ENCODE measurements around the gene FGD5.

FGD5 gene

DNA sequence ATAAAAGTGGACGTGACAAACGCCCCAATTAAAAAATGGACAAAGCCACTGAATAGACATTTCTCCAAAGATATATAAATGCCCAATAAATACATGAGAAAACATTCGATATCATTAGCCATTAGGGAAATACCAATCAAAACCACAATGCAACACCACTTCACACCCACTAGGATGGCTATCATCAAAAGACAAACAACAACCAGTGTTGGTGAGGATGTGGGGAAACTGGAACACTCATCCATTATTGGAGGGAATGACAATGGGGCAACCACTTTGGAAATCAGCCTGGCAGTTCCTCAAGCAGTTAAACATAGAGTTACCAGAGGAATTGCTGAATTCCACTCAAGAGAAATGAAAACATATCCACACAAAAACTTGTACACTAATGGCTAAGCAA lies 32.4 kb upstream of the FGD5 start:
- in situ Hi-C loops (cut with HindIII; ENCODE audit: low sequenced_read_pairs): loop anchor here (5.0 to 10.0 kb wide), 2 partner anchors 51 to 138 kb away; no protein-coding TSS in a partner anchor

DNA sequence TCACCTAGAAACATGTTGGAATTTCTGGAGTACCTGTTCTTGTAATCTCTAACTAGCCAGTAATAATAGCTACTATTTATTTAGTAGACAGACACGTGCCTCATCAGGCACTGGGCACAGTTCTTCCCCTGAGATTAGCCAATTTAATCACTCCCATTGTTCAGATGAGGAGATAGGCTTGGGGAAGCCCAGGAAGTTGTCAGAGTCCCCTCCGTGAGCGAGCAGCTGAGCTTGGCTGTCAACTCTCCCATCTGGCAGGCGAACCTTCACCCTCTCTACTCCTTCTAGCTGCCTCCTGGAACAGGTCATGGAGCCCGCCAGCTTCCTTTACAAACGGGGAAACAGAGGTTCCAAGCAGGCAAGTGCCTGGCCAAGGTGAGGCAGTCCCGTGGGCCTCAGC lies 31.1 kb upstream of the FGD5 start:
- in situ Hi-C loops (cut with HindIII; ENCODE audit: low sequenced_read_pairs): loop anchor here (5.0 to 10.0 kb wide), 2 partner anchors 50 to 137 kb away; no protein-coding TSS in a partner anchor

GRCh38 chr3:14788644-14789043 lies 30.1 kb upstream of the FGD5 start:
- in situ Hi-C loops (cut with HindIII; ENCODE audit: low sequenced_read_pairs): loop anchor here (5.0 to 10.0 kb wide), 2 partner anchors 49 to 136 kb away; no protein-coding TSS in a partner anchor

GRCh38 chr3:14789221-14789620 lies 29.5 kb upstream of the FGD5 start:
- in situ Hi-C loops (cut with HindIII; ENCODE audit: low sequenced_read_pairs): loop anchor here (5.0 to 10.0 kb wide), 2 partner anchors 48 to 136 kb away; no protein-coding TSS in a partner anchor

DNA sequence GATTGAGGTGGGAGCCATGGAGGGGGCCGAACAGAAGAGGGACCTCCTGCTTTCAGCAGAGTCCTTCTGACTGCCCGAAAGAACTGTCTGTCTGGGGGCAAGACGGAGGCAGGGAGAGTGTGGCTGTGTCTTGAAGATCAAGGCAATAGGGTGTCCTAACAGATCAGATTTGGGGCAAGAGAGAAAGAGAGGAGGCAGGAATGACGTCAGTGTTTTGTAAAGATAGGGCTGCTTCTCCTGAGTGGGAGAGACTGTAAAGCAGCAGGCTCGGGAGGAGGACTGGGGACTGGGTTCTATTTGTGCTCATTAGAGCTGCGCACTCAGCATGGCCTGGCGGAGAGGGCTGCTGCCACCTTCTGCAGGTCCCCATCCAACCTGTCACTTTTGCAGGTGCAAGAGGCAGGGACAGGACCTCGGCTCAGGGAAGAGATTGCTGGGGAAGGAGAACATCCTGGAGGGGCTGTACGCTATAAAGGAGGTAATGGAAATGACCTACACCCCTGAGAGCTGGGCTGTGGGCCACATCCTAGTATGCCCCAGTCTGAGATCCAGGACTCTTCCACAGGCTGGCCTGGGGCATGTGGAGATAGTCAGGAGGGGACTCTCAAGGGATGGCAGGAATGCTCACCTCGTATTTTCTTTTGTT lies 29.0 kb upstream of the FGD5 start:
- in situ Hi-C loops (cut with HindIII; ENCODE audit: low sequenced_read_pairs): loop anchor here (5.0 to 10.0 kb wide), 2 partner anchors 48 to 135 kb away; no protein-coding TSS in a partner anchor

- in situ Hi-C loops (cut with HindIII; ENCODE audit: low sequenced_read_pairs): no loop called here
Observed at GRCh38 chr3:14791343-14791945, 27.3 kb upstream of the FGD5 start.

DNA sequence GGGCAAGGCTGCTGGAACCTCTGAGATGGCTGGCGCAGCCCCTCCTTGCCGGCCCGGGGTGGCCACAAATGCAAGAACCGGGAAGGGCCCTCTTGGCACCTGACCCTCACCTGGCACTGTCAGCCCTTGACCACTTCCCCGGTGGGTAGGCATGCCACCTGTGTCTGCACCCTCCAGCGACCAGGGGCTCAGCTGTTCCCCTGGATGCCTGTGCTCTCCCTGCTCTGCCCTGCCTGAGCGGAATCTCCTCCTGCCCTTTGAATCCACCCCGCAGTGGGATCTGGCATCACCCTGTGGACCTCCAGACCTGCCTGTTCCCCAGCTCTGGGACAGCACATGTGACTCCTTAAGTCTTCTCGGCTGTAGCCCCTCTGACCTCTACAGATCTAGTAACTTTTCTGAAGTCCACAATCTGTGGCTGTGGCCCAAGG lies 26.1 kb upstream of the FGD5 start:
- in situ Hi-C loops (cut with HindIII; ENCODE audit: low sequenced_read_pairs): no loop called here

- in situ Hi-C loops (cut with HindIII; ENCODE audit: low sequenced_read_pairs): no loop called here
Observed at GRCh38 chr3:14793126-14793857, 25.5 kb upstream of the FGD5 start.

DNA sequence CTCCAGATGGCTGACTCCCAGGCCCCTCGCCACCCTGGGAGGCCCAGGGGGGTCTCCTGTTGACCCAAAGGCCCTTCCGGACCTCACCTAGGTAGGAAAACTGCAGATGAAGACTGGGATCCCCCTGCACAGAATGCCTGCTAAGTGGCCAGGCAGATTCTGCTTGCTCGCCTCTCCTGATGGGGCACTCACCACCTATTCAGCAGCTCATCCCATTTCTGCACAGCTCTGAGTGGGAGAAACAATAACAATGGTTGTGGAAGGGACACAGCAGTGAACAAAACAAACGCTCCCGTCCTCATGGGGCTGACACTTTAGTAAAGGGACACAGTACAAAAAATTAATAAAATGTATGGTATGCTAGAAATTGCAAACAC lies 24.9 kb upstream of the FGD5 start:
- in situ Hi-C loops (cut with HindIII; ENCODE audit: low sequenced_read_pairs): no loop called here

DNA sequence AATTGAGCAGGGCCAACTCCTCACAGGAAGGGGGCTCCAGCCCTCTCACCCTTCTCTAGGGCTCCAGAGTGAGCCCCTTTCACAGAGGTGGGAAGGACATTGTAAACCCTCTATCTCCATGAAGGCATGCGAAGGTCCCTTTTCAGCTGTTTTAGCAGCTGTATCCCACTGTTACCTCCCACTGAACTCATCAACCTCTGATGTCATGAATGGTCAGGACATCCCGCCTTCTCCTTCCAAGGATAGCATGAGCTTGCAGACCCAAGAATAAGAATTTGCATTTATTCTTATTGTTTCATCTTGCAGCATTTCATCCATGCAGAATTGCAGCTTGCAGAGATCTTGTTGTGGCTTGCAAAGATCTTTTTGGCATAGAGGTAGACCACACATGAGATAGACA lies 24.3 kb upstream of the FGD5 start:
- in situ Hi-C loops (cut with HindIII; ENCODE audit: low sequenced_read_pairs): no loop called here

DNA sequence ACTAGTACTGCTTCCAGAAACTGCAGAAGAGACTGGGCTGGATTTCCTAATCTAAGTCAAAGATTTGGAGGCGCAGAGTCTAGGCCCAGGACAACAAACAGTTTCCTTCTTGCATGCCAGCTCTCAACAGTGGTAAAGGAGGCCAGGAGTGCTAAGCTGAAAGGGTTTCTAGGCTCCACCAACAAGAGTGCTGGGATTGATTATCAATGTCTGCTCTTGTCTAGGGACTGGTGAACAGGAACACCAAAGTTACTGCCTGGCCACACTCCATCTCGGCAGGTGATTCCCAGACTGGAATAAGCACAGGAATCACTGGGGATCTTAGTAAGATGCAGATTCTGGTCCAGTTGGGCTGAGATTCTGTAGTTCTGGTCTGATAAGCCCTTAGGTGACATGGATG lies 22.8 kb upstream of the FGD5 start:
- in situ Hi-C loops (cut with HindIII; ENCODE audit: low sequenced_read_pairs): no loop called here

- in situ Hi-C loops (cut with HindIII; ENCODE audit: low sequenced_read_pairs): no loop called here
Observed at GRCh38 chr3:14796403-14797077, 22.2 kb upstream of the FGD5 start.

DNA sequence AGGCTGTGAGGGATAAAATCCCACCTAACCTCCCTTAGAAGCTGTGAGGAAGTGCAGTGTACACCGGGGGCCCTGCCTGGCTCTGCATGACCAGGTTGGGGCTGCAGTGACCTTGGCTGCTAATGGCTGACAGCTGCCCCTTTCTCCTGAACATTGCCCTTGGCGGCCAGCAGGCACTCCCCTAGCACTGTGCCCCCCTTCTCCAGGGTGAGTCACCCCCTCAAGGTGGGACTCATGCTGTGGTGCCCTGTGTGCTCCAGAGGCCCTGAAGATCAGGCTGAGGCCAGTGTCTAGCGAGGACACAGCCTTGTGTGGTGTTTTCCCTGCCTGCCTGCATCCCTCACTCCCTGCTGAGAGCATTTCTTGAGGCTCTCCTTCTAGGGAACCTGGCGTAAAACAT lies 21.0 kb upstream of the FGD5 start:
- in situ Hi-C loops (cut with HindIII; ENCODE audit: low sequenced_read_pairs): no loop called here

DNA sequence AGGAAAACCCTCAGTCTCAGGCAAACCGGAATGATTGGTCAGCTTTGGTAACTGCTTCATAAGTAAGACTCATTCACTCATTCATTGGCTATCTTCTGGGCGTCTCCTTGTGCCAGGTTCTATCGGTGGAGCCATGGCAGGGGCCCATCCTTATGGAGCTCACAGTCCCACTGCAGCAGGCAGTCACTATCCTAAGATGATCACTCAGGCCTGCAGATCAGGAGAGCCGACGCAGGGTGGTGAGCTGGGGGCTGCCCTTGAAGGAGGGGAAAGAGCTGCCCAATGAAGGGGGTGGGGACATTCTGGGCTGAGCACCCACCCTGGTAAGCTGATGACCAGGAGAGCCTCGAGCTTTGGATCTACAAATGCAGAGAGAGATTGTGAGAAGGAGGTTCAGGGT lies 20.5 kb upstream of the FGD5 start:
- in situ Hi-C loops (cut with HindIII; ENCODE audit: low sequenced_read_pairs): no loop called here

- in situ Hi-C loops (cut with HindIII; ENCODE audit: low sequenced_read_pairs): no loop called here
Observed at GRCh38 chr3:14799146-14799545, 19.6 kb upstream of the FGD5 start.

- in situ Hi-C loops (cut with HindIII; ENCODE audit: low sequenced_read_pairs): no loop called here
Observed at GRCh38 chr3:14801031-14801430, 17.7 kb upstream of the FGD5 start.

GRCh38 chr3:14801668-14802380 lies 16.9 kb upstream of the FGD5 start:
- in situ Hi-C loops (cut with HindIII; ENCODE audit: low sequenced_read_pairs): no loop called here

- in situ Hi-C loops (cut with HindIII; ENCODE audit: low sequenced_read_pairs): no loop called here
Observed at GRCh38 chr3:14802381-14802731, 16.4 kb upstream of the FGD5 start.

DNA sequence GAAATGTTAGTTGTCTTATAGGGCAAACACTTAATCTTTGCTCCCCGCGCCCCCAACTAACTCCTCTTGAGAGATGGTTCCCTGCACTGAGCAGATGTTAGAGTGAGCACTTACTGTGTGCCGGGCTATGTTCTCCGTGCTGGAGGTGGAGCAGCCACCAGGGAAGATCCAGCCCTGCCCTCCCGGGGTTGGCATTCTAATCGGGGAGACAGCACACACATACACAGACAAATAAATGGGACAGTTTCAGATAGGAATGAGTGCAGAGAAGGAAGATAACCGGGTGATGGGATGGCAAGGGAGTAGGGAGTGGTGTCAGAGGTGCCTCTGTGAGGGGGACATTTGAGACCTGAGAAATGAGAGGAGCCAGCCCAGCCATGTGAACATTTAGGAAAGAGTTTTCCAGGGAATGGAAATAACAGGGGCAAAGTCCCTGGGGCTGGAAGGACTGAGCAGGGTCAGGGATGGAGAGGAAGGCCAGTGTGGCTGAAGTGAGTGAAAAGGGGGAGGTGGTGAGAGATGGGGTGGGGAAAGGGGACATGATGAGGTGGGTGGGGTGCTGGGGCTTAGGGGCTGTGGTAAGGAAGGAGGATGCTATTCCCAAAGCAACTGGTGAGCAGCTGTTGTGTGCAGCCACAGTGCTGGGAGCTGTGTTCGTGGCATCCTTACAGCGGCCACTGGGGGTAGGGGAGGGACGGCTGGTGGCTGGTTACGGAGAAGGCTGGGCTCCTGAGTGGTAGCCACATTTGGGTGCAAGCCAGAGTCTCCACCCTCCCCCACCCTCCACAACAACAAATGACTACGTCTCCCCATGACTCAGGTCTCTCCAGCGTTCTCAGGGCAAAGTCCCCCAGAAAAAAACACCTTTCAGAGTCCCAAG lies 15.4 kb upstream of the FGD5 start:
- in situ Hi-C loops (cut with HindIII; ENCODE audit: low sequenced_read_pairs): no loop called here
